GM21717 (cell line): ENCODE measurements around the gene SOBP.
"Not testable (repeated sequence)": the region's sequence is repeated elsewhere in the genome, so short reads cannot be mapped to it uniquely, and the experiment has no call there.

Source experiments
- ATAC-seq: cut with Tn5 transposase; IDR thresholded peaks from one replicate; pipeline ENCODE4 v1.9.1; 2021; ENCODE audit warnings: mild to moderate bottlenecking, moderate library complexity; ENCODE audit not compliant: unreplicated experiment

Gene SOBP

DNA sequence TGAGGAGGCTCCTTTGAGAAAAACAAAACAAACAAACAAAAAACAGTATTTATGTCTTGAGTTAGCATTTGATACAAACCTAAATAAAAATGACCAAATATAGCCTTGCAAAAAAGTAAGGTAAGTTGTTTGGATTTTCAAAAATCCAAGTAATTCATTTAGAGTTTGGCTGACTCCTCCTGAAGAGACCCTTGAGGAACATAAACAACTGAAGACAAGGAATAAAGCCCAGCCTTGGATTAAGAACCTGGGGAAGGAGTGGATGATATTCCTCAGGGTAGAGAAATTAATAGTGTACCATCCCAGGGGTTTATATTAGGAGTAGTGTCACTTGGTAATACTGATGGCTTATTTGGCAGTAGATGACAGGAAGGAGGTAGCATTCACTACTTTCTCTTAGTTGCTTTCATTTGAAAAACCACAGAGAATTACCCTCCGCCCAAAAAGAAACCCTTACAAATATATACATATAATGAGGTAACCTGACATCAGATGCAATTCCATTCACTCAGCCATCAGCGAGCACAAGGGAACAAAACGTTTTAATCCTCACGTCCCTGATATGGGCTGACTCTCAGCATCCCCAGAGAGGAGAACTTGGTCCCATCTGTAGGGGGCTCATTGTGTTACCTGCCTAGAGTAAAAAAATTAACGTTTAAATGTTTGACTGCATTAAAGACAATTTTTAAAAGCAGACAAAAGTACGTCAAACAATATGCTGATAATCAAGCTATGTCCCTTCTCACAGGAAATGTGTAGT, 57.0 kb downstream of the SOBP start:
- no peak for ATAC-seq

DNA sequence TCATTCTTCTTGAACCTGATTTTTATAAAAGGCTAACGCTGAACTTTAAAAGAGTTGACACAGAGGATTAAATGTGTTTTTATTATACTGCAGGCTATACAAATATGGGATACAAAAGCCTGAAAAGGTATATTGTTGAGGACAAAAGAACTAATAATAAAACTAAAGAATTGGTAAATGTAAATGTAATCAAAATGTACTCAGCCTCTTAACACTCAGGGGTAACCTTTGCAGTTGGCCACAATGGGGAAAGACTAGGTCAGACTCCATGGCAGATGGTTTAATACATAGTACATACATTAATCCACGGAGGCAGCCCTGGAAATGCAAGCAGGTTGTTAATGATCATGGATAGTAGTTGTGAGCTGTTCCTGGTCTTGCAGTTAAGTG, 57.5 kb downstream of the SOBP start:
- ATAC-seq, result no peak

DNA sequence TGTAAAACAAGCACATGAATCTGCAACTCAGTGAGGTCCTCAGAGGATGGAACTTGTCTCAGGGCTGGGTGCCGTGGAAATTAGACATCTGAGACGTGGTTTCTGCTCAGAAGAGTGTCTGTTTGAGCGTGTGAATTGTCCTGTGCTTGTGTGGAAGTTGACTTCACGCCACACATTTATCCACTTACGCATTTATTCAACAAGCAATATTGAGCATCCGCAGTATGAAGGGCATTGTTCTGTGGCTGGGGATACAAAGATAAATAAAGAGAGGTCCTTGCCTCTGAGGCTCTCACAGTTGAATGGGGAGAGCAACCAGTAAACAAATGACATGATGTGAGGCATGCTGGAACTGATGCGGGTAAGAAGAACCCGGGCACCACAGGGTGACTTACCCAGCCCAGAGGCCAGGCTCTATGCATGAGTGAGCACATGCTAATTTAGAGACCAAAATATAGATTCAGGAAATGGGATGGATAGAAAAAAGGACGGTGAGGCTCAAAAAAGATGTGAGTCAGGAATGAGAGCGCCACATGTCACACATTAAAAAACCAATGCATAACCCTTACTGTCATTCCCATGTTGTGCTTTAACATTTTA, 60.4 kb downstream of the SOBP start:
- ATAC-seq, result no peak

DNA sequence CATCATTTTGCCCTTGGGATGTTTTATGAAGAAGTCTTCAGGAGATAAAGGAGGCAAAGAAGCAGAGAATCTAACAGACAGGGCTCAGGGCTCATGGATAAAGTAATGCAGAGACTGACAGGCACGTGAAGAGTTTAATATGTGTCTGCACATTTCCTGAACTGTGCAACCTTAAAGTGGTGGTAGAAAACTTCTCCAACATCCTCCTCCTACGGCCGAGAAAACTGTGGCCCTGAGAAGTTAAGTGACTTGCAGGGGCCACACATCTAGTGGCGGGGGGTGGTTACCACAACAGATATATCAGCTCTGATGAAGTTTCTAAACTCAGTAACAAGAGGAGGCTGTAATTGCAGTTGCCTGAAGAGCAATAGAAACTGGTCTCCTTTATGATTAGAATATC, 61.0 kb downstream of the SOBP start:
- no peak for ATAC-seq

DNA sequence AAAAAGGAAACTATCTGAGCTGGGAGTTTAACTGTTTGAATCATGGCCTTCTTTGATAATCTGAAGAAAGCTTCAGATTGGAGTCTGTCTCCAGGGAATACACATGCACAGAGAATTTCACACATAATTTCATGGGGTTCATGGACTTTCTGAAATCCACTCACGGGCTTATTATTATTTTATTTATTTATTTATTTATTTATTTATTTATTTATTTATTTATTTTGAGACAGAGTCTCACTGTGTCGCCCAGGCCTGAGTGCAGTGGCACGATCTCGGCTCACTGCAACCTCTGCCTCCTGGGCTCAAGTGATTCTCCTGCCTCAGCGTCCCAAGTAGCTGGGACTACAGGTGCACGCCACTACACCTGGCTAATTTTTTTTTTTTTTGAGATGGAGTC, 63.2 kb downstream of the SOBP start:
- ATAC-seq, result not testable (repeated sequence)

DNA sequence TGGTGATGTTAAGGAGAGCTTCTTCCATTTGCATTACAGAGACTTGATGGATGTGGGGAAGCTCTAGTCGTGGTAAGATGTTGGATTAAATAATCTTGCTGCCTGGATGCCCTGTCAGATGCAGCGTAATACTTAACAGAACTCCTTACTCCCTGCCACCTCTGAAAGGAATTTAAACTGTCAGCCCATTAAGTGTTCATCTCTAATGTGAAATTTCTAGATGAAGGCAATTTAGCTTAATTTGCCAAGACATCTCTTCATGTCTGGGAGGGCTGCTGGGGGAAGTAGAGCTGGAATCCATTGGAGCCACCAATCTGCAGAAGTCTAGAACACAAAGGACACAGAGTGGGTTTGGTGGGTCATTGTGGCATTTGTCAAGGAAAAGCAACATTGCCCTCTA, 64.4 kb downstream of the SOBP start:
- ATAC-seq, result no peak

DNA sequence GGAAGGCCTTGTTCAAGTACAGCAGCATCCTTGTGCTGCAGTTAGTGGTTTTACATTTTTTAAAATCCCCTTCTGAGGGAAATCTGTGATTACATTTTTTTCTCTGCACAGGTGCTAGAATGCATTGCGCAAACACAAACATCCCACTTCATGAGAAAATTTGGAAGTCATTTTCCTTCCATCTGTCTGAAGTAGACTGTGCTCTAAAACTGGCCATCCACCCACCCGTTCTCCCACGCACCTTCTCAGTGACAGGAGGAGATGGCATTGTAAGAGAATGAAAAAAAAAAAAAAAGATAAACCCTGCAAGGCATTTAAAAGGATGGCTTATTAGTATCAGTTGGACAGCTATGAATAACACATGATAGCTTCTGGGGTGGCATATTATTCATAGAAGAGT, 65.0 kb downstream of the SOBP start:
- no peak for ATAC-seq

DNA sequence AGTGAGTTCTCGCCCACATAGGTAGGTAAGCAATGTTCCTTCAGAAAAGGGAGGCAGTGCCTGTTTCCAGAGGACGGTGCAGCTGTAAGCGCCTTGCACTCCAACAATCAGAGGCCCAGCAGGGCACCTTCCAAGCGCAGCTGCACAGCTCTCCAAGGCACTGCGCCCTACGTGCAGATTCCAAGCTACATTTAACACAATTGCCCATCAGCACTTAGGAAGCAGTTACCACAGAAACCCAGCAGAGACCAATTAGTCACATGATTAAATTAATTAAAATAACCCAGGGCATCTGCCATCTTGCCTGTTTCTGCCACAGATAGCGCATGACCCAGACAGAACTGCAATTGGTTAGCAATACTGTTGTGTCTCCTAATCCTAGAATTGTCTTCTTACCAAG, 65.5 kb downstream of the SOBP start:
- no peak for ATAC-seq

DNA sequence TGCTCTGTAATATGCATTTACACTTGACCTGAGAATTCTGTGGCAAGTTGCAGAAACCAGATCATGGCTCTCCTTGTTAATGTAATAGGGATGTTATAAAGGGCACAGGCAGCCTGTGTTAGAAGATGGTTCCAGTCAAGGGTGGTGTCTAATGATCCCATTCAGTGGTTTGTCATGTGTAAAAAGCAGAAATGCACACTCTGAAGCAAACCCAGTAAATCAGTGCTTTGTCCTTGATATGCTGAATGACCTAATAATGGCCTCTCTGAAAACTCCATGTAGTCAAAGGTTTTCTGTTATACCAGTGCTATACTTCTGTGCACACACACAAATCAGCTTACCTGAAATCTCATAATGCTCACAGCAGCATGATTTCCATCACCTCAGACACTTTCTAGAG, 66.2 kb downstream of the SOBP start:
- no peak for ATAC-seq

DNA sequence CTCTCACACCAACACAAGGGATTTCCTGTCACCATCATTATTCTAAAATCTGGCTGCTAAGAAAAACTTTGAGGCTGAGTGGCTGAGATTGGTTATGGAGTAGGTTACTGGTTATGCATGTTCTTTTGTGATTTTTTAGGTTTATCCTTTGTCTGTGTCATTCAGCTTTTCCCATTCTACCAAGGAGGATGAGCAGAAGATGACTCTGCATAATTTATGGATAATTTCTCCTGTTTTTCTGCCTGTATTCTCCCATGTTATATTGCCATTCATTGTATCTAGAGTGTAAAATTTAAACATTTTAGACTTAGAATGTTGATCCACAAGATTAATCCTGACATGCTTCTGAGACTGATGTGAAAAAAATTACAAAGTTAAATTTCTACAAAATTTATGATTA, 67.8 kb downstream of the SOBP start:
- no peak for ATAC-seq

DNA sequence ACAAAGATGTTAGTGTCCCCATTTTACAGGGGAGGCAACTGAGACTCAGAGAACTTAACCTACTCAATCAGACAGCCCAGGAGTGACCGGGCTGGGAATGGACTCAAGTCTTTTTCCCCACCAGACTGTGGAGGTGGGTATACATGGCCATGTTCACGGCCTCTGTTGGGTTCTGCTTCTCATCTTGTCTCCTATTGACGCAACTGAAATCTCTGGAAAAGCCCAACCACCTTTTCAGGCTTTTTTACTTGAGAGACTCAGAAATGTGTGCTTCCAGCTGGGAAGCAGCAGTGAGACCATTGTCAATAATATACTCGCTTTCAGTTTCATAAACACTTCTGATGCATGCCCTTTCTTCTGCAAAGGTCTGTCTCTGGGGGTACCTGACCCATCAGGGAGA, 70.7 kb downstream of the SOBP start:
- no peak for ATAC-seq

DNA sequence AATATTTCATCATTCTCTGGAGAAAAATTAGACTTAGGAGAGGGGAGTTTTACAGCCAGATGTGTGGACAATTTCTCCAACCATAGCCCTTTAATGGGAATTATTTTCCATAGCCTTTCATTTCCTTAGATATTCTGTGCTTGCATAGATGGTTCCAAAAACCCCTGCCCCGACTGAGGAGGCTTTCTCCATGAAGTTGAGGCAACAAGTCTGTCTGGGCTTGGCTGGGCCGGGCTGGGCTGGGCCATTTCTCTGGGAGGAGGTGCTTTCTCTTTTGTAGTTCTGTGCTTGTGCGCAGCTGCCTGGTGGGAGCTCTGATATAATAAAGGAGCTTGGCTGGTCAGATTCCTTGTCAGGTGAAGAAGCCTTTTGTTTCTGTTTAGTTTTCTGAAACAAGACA, 71.4 kb downstream of the SOBP start:
- no peak for ATAC-seq

DNA sequence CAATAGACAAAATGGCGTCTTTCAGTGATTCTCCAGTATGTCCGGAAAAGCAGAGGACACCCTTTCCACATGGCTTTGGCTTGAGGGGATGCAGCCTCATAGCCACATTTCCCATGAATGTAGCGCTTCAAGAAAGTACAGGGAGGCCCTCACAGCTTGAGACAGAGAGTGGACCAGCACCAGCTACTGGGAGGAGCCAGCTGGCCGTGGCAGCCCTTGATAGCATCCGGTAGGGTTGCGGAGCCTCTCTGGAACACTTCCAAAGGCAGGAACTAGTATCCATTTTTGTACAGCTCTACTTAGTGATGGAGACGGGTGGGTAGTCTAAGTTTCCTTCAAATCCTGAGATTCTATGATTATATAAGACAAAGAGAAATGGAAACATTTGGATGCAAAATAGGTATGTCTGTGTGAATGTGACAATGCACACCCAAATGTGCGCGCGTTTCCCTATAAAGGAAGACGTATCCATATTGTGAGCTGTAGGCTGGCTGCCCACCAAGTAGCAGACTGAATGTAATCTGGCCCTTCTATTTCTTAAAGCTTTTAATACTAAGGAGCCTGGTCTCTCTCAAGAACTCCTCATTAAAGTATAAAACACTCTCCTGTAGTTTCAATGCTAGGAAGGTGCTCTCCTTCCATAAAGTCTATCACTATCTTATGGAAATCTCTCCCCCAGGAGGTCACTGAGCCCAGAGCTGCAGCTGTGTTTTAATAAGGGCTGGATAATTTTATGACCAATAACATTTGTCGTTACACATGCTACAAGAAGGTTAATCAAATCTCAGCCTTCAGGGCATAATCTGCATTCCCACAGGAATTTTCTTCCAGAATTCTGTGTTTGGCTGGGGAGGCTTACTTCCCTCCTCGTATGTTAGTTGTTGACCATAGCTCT, 74.0 kb downstream of the SOBP start:
- no peak for ATAC-seq

DNA sequence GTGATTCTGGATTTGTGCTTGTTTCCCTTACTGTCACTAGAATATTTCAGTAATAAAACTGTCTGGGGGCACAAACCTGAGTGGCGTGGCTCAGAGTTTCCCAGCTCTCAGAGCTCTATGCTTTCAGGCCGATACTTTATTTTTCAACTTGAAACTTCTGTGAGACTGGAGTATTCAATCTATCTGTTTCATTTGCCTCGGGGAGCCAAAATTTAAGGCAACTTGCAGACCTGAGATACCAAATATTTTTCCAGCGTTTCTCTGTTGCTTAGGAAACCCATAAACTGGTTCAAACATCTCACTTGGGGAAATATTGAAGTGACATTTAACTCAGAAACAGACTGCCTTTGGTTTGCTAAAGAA, 74.7 kb downstream of the SOBP start:
- ATAC-seq, result no peak

DNA sequence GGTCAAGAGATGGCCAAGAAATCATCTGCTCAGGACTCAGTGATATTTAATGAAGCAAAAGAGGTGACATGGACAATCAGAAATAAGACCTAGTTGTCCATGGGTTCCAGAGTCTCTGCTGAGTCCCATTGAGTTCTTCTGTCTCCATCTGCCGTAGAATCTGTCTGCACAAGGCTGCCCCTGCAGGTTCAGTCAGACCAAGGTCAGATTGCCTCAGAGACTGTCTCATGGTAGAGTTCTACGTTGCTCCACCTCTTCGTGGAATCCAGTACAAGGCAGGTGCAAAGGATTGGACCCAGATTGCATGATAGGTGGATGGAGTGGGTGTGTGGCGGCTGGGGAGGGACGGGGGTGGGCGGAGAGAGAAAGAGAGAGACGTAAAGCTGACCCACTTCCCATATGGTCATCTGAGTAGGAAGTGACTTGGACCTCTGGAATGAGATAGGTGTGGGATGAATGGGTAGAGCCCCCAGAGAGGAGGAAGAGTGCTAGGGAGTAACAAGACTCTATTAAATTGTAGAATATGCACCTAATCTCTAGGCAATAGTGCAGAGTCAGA, 75.3 kb downstream of the SOBP start:
- no peak for ATAC-seq

DNA sequence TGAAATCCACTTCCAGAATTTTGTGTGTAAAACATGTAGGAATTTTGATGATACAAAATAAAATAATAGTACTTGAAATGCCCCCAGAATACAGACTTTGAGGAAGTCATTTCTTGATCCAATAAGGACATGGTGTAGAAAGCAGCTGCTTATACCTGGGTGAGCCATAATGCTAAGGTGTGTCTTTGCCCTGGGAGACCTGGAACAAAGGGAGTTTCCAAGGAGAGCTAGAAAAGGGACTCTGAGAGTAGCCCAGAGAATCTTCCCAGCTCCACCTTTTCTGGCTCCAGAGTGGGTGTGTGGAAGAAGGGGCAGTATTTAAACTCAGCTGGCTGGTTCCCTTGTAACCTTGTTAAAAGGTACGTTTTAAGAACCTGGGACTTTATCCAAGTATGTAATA, 77.7 kb downstream of the SOBP start:
- ATAC-seq, result no peak

DNA sequence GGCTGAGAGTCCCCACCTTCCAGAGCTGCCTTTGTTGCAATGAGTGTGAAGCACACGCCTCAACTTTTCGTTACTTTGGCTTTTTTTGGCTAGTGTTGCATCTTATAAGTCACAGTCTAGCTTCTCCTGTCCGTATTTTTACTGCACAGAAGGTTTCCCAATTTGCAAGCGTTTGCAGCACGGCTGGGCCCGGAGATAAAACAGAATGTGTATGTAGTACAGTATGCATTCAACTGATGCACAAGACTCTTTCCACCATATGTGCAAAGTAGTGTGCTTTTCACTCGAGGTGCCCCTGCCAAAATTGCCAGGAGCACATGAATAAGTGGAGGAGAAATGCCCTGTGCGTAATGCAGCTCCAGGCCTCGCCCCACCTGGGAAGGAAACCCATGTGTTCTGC, 79.6 kb downstream of the SOBP start:
- no peak for ATAC-seq

DNA sequence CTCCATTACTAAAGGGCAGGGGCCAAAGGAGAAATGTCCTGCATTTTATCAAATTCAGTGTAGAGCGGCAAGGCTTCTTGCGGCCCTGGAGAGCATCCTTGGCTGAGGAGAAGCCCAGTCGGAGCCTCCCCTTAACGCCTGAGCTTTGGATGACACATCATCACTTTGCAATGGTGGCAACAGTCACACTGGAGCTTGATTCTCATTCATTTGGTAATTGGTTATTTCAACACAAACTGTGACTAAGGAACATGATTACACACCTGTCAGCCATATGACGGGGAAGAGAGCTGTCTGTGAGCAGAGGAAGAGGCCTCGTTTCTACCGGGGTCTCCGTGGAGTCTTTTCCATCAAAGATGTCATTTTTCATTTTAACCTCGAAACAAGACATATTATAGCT, 81.4 kb downstream of the SOBP start:
- ATAC-seq, result no peak

DNA sequence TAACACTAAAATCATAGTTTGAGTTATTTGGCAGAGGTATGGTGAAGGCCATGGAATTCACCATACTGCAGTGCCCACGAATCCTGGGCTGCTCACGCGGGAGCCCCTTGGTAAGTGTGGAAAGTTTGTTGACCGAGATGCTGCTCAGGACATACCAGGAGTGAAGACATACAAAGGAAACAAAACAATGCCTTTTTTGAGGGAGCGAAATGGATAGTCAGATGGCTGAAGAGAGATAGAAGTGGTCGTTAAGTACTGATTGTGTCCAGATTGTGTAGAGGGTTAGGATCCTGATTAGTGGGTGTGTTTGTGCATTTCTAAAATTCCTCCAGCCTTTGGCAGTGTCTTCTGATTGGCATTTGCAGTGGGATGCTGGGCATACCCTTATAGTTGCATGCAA, 83.0 kb downstream of the SOBP start:
- ATAC-seq, result no peak

DNA sequence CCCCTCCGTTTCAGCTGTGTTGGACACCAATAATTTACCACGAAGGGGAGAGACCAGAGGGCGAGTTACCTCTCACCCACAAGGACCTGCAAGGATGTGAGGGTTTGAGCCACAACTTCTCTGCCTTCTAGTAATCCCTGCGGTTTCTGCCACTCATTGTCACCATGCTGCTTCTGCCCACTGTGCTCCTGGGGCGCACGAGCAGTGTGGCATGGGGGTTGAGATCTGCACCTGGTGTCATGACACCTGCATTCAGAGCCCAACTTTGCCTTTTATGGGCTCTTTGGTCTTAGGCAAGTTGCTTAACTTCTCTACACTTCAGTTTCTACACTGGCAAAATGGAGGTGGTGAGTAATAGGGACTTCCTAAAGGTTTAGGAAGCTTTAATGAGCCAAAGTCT, 84.9 kb downstream of the SOBP start:
- no peak for ATAC-seq

DNA sequence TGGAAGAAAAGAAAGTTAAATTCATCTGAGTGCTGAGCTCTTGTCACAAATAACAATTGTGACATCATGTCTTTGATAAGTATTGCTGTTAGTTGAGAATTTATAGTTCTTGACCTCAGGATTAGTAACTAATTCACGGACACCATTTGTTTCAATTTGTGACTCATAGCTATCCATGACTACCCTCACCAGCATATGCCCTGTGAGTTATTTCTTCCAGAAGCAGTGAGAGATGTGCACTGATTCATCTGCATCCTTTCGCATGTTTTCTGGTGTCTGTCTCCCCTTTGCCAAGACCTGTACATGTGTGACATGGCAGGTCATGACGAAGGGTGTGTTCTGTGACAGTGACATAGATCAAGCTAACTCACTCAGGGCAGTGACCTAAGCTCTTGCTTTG, 86.9 kb downstream of the SOBP start:
- no peak for ATAC-seq
